ENCODE measurements around the gene GRIN1.

GRIN1 gene

DNA sequence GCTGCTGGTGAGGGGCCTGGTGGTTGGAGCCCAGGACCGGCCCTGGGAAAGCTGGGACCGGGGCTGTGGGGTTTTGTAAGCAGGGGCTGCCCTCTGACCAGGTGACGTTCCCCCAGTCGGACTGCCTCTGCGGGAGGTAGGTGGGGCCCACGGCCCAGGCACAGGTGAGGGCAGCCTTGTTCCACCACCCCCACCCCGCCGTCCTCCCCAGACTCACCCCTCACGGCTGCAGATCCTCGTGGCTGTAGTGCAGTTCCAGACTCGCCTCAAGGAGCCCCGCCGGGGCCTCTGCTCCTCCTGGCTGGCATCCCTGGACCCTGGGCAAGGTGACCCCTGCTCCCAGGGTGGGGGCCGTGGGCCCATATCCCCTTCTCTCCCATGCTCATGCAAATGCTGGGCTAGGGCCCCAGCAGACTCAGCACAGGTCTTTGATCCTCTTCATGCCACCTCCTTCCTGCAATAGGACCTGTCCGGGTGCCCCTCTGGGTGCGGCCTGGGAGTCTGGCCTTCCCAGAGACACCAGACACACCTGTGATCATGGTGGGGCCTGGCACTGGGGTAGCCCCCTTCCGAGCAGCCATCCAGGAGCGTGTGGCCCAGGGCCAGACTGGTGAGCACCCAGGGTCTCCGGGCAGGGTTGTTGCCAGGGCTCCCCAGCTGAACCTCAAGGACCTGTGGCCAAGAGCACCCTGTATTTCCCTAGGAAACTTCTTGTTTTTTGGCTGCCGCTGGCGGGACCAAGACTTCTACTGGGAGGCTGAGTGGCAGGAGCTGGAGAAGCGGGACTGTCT, 76.4 kb downstream of the GRIN1 start:
- TF ChIP-seq, protein P1, sequence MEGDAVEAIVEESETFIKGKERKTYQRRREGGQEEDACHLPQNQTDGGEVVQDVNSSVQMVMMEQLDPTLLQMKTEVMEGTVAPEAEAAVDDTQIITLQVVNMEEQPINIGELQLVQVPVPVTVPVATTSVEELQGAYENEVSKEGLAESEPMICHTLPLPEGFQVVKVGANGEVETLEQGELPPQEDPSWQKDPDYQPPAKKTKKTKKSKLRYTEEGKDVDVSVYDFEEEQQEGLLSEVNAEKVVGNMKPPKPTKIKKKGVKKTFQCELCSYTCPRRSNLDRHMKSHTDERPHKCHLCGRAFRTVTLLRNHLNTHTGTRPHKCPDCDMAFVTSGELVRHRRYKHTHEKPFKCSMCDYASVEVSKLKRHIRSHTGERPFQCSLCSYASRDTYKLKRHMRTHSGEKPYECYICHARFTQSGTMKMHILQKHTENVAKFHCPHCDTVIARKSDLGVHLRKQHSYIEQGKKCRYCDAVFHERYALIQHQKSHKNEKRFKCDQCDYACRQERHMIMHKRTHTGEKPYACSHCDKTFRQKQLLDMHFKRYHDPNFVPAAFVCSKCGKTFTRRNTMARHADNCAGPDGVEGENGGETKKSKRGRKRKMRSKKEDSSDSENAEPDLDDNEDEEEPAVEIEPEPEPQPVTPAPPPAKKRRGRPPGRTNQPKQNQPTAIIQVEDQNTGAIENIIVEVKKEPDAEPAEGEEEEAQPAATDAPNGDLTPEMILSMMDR (IDR thresholded peaks at IDR 0.05; ENCODE audit: low read length) = no peak
- no peak for TF ChIP-seq EZH2 (IDR thresholded peaks at IDR 0.05; ENCODE audit: borderline replicate concordance, low read length)
- Histone ChIP-seq H3K27ac (ENCODE audit: low read depth, low read length, poor library complexity, severe bottlenecking) (no peak overlapping the region), H3K9me2 (ENCODE audit: low read depth, low read length) (no peaks in the 10 kb centered on the region), H3K36me3 (ENCODE audit: insufficient read depth, low read length) (peaks cover 6% of the 10 kb centered on the region; the same call in 1 of the 2 replicates), H4K20me1 (ENCODE audit: insufficient read depth, low read length) (no peaks in the 10 kb centered on the region), H3F3A (ENCODE audit: insufficient read depth, low read length) (no peaks in the 10 kb centered on the region), H3K4me3 (ENCODE audit: low read depth, low read length, poor library complexity, severe bottlenecking) (no peak overlapping the region), H3K79me2 (ENCODE audit: insufficient read depth, low read length) (no peaks in the 10 kb centered on the region), H3K4me2 (ENCODE audit: low read length) (no peak overlapping the region), H3K27me3 (ENCODE audit: insufficient read depth, low read length) (no peaks in the 10 kb centered on the region), H3K4me1 (ENCODE audit: insufficient read depth, low read length, severe bottlenecking) (peaks cover 20% of the 10 kb centered on the region), H3K9me3 (ENCODE audit: low read length) (no peaks in the 10 kb centered on the region), H3K9ac (ENCODE audit: low read length) (no peak overlapping the region), H2AFZ (ENCODE audit: low read length) (no peak overlapping the region)

DNA sequence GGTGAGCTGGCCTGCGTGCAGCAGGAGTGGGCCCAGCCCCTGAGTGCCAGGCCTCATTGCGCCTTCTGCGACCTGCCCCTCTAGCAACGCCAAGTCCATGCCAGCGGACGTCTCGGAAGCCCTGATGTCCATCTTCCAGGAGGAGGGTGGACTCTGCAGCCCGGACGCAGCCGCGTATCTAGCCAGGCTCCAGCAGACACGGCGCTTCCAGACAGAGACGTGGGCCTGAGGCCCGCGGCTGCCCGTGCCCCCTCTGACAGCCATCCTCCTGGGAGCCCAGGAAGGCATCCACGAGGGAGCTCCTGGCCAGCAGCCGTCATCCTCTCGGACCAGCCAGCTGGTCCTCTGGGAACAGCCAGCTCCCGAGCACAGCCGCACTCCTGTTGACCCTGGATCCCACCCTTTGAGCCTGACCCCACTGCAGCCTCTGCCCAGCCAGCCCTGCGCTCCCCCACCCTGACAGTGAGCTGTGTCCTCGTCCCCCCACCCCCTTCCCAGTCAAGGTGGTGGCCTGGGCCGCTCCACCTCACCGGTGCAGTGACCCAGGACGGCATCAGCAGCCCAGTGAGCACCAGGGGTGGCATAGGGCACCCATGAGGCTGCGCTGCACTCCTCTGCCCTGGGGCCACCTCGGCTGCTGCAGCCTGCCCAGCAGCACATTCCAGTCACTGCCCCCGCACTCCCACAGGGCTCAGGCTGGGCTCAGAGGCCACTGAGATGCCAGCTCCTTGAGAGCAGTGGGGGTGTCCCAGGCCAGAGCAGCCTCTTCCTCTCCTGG, 77.4 kb downstream of the GRIN1 start:
- H3K9me3 ChIP-seq (ENCODE audit: low read length) = no peaks in the 10 kb centered on the region
- H3K79me2 ChIP-seq (ENCODE audit: insufficient read depth, low read length) = no peaks in the 10 kb centered on the region
- H3K27ac ChIP-seq (ENCODE audit: low read depth, low read length, poor library complexity, severe bottlenecking) = no peak overlapping the region
- no peak overlapping the region for H3K4me2 ChIP-seq (ENCODE audit: low read length)
- peaks cover 20% of the 10 kb centered on the region for H3K4me1 ChIP-seq (ENCODE audit: insufficient read depth, low read length, severe bottlenecking)
- H3K36me3 ChIP-seq (ENCODE audit: insufficient read depth, low read length) = peaks cover 6% of the 10 kb centered on the region; the same call in 1 of the 2 replicates
- H4K20me1 ChIP-seq (ENCODE audit: insufficient read depth, low read length) = no peaks in the 10 kb centered on the region
- no peaks in the 10 kb centered on the region for H3K9me2 ChIP-seq (ENCODE audit: low read depth, low read length)
- no peaks in the 10 kb centered on the region for H3K27me3 ChIP-seq (ENCODE audit: insufficient read depth, low read length)
- no peak overlapping the region for H2AFZ ChIP-seq (ENCODE audit: low read length)
- H3K9ac ChIP-seq (ENCODE audit: low read length) = no peak overlapping the region; the same call in 1 of the 2 replicates
- H3K4me3 ChIP-seq (ENCODE audit: low read depth, low read length, poor library complexity, severe bottlenecking) = no peak overlapping the region
- no peaks in the 10 kb centered on the region for H3F3A ChIP-seq (ENCODE audit: insufficient read depth, low read length)
- TF ChIP-seq, protein P1 (IDR thresholded peaks at IDR 0.05; ENCODE audit: low read length) = no peak
- no peak for TF ChIP-seq EZH2 (IDR thresholded peaks at IDR 0.05; ENCODE audit: borderline replicate concordance, low read length)

DNA sequence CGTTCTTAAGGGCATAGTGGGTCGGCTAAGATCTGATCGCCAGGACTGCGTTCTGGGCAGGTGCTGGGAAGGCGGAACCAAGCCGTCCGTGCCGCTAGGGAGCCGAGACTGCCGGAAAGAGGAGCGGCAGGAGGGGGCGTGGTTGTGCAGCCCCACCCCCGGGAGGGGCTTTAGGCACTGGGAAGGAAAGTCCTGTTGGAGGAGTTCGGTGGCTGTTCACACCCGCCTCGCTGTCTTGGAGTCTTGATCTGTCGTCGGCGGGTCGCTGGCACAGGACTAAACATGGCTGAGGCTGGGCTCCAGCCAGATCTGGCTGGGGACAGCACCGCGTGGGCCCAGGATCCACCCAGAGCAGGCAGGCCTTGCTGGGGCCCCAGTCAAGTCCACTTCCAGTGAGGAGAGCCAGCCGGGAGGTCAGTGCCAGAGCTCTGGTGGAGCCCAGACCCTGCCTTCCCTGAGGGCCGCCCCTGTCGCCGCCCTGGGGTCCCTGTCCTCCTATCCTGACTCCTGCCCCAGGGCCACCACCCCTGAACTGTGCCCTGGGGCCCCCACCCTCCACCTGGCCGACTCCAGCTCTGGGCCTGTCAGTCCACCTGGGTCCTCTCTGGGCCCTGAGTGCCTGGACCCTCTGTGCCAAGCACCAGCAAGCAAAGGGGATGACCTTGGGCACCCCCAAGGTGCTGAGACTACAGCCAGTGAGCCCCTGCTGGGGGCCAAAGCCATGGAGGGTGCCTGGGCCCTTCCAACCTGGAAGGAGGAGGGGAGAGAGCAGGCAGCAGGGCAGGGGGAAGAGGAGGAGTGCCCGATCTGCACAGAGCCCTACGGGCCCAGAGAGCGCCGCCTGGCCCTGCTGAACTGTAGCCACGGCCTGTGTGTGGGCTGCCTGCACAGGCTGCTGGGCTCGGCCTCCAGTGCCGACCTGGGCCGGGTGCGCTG, 78.6 kb downstream of the GRIN1 start:
- H3F3A ChIP-seq (ENCODE audit: insufficient read depth, low read length) = no peaks in the 10 kb centered on the region
- peaks cover 6% of the 10 kb centered on the region; the same call in 1 of the 2 replicates for H3K36me3 ChIP-seq (ENCODE audit: insufficient read depth, low read length)
- no peak overlapping the region; the same call in 1 of the 2 replicates for H3K9ac ChIP-seq (ENCODE audit: low read length)
- no peaks in the 10 kb centered on the region for H4K20me1 ChIP-seq (ENCODE audit: insufficient read depth, low read length)
- no peak overlapping the region for H2AFZ ChIP-seq (ENCODE audit: low read length)
- H3K4me3 ChIP-seq (ENCODE audit: low read depth, low read length, poor library complexity, severe bottlenecking) = no peak overlapping the region
- H3K4me1 ChIP-seq (ENCODE audit: insufficient read depth, low read length, severe bottlenecking) = peaks cover 23% of the 10 kb centered on the region
- no peaks in the 10 kb centered on the region for H3K9me2 ChIP-seq (ENCODE audit: low read depth, low read length)
- no peaks in the 10 kb centered on the region for H3K27me3 ChIP-seq (ENCODE audit: insufficient read depth, low read length)
- TF ChIP-seq, protein P1 (IDR thresholded peaks at IDR 0.05; ENCODE audit: low read length) = no peak
- TF ChIP-seq EZH2 (IDR thresholded peaks at IDR 0.05; ENCODE audit: borderline replicate concordance, low read length) = no peak
- peak overlapping the region; percentile 54; the same call in 1 of the 2 replicates for H3K4me2 ChIP-seq (ENCODE audit: low read length)
- no peaks in the 10 kb centered on the region for H3K79me2 ChIP-seq (ENCODE audit: insufficient read depth, low read length)
- H3K9me3 ChIP-seq (ENCODE audit: low read length) = no peaks in the 10 kb centered on the region
- no peak overlapping the region for H3K27ac ChIP-seq (ENCODE audit: low read depth, low read length, poor library complexity, severe bottlenecking)

Measured in OCI-LY1 (cell line).